WTC11 (cell line): ENCODE measurements around the gene AGAP1. TPM values are rescaled to one million over a fixed set of nuclear protein-coding genes. Genes with fewer than 3 reads are reported as not detected.

Experiments
- ATAC-seq: fragments of 200-7000 bp; cut with Tn5 transposase; 2 replicates; pipeline ENCODE4 v1.10.0; 2021; ENCODE audit warnings: mild to moderate bottlenecking, moderate library complexity
- CTCF ChIA-PET: fragments of 300-600 bp; sonication (Branson Sonifier 250); formaldehyde crosslinking; loops from one replicate; lab custom pipeline; 2021; ENCODE audit warnings: antibody characterized with exemption; lab: Charles Lee
- POLR2A ChIA-PET: fragments of 350-600 bp; sonication (Branson Sonifier 250); formaldehyde crosslinking; loops from one replicate; lab custom pipeline; 2021; ENCODE audit warnings: antibody characterized with exemption; lab: Charles Lee
- DNase-seq: peaks from one replicate; pipeline ENCODE4 v3.0.0; 2021; ENCODE audit warnings: low spot score
- H3K27ac Mint-ChIP-seq: 2 replicates; pipeline ENCODE4 v1.8.0; 2021; ENCODE audit warnings: mixed read lengths
- H3K27me3 Mint-ChIP-seq: 2 replicates; pipeline ENCODE4 v1.8.0; 2021; ENCODE audit warnings: low read depth, mild to moderate bottlenecking, moderate library complexity, mixed read lengths
- H3K36me3 Mint-ChIP-seq: 2 replicates; pipeline ENCODE4 v1.8.0; 2021; ENCODE audit warnings: mixed read lengths
- H3K4me1 Mint-ChIP-seq: 2 replicates; pipeline ENCODE4 v1.8.0; 2022; ENCODE audit warnings: mixed read lengths
- H3K4me3 Mint-ChIP-seq: 2 replicates; pipeline ENCODE4 v1.8.0; 2021; ENCODE audit warnings: mild to moderate bottlenecking, moderate library complexity, mixed read lengths
- H3K9me3 Mint-ChIP-seq: 2 replicates; pipeline ENCODE4 v1.8.0; 2021; ENCODE audit warnings: mixed read lengths
- AFF4 ChIP-seq: sonication (generic); formaldehyde crosslinking; IDR thresholded peaks from 2 replicates; pipeline ENCODE4 v1.8.1; 2023; ENCODE audit warnings: mild to moderate bottlenecking, missing genetic modification reagents, borderline replicate concordance
- ATF6 ChIP-seq: sonication (generic); formaldehyde crosslinking; IDR thresholded peaks from 2 replicates; pipeline ENCODE4 v1.8.1; 2023; ENCODE audit warnings: mild to moderate bottlenecking, missing genetic modification reagents
- FOXJ3 ChIP-seq: sonication (generic); formaldehyde crosslinking; IDR thresholded peaks from 2 replicates; pipeline ENCODE4 v1.9.0; 2021; ENCODE audit warnings: missing genetic modification reagents, mild to moderate bottlenecking, borderline replicate concordance
- FOXP4 ChIP-seq: sonication (generic); formaldehyde crosslinking; IDR thresholded peaks from 2 replicates; pipeline ENCODE4 v1.8.0; 2022; ENCODE audit warnings: mild to moderate bottlenecking, missing genetic modification reagents
- HMGA2 ChIP-seq: fragments of 250-450 bp; sonication (Bioruptor Pico); IDR thresholded peaks from 2 replicates; pipeline ENCODE4 v1.4.0; 2021; ENCODE audit warnings: mild to moderate bottlenecking, moderate library complexity
- MLX ChIP-seq: sonication (generic); formaldehyde crosslinking; IDR thresholded peaks from 2 replicates; pipeline ENCODE4 v1.8.1; 2023; ENCODE audit warnings: mild to moderate bottlenecking, missing genetic modification reagents, moderate library complexity
- MYBL2 ChIP-seq: sonication (generic); formaldehyde crosslinking; IDR thresholded peaks from 2 replicates; pipeline ENCODE4 v1.8.1; 2023; ENCODE audit warnings: mild to moderate bottlenecking, moderate library complexity, missing genetic modification reagents
- NFATC4 ChIP-seq: fragments of 250-450 bp; sonication (Bioruptor Pico); IDR thresholded peaks from 2 replicates; pipeline ENCODE4 v1.9.0; 2021; ENCODE audit warnings: mild to moderate bottlenecking
- NR2C2 ChIP-seq: sonication (generic); formaldehyde crosslinking; IDR thresholded peaks from 2 replicates; pipeline ENCODE4 v1.8.0; 2022; ENCODE audit warnings: mild to moderate bottlenecking, missing genetic modification reagents
- RELA ChIP-seq: sonication (generic); formaldehyde crosslinking; IDR thresholded peaks from 2 replicates; pipeline ENCODE4 v1.8.1; 2022; ENCODE audit warnings: missing genetic modification reagents, mild to moderate bottlenecking, borderline replicate concordance
- STAT6 ChIP-seq: sonication (generic); formaldehyde crosslinking; conservative IDR thresholded peaks from 2 replicates; pipeline ENCODE4 v1.8.1; 2023; ENCODE audit warnings: mild to moderate bottlenecking, low read depth, missing genetic modification reagents, moderate library complexity
- ZBTB43 ChIP-seq: sonication (generic); formaldehyde crosslinking; IDR thresholded peaks from 2 replicates; pipeline ENCODE4 v1.8.1; 2023; ENCODE audit warnings: mild to moderate bottlenecking, missing genetic modification reagents
- ZNF138 ChIP-seq: sonication (generic); formaldehyde crosslinking; conservative IDR thresholded peaks from 2 replicates; pipeline ENCODE4 v1.8.1; 2022; ENCODE audit warnings: mild to moderate bottlenecking, moderate library complexity, missing genetic modification reagents
- ZNF219 ChIP-seq: sonication (generic); formaldehyde crosslinking; IDR thresholded peaks from 2 replicates; pipeline ENCODE4 v1.8.0; 2023; ENCODE audit warnings: missing genetic modification reagents, mild to moderate bottlenecking, borderline replicate concordance
- ZNF416 ChIP-seq: fragments of 250-450 bp; sonication (Bioruptor Pico); IDR thresholded peaks from 2 replicates; pipeline ENCODE4 v1.9.0; 2021; ENCODE audit warnings: mild to moderate bottlenecking, inconsistent platforms
- ZNF512 ChIP-seq: sonication (generic); formaldehyde crosslinking; IDR thresholded peaks from 2 replicates; pipeline ENCODE4 v1.8.1; 2022; ENCODE audit warnings: missing genetic modification reagents, borderline replicate concordance
- total RNA-seq: library from RNA; stranded (reverse); gene quantifications from 3 replicates; pipeline ENCODE4 v1.2.3, GENCODE V29; 2021

Gene AGAP1
- total RNA-seq, 1 experiment from 2014 or later = 49.3 TPM

GRCh38 chr2:235963853-235964577 lies 470.2 kb downstream of the AGAP1 start:
- H3K4me1 Mint-ChIP-seq = peaks cover 12% of the 10 kb centered on the region
- H3K27ac Mint-ChIP-seq = no peak overlapping the region
- no peak overlapping the region for H3K4me3 Mint-ChIP-seq
- TF ChIP-seq NR2C2 (CRISPR knock-in tag) (no peak), ZNF416 (CRISPR knock-in tag) (no peak), FOXJ3 (CRISPR knock-in tag) (no peak), ZNF138 (CRISPR knock-in tag) (no peak), ATF6 (CRISPR knock-in tag) (no peak), RELA (no peak), HMGA2 (CRISPR knock-in tag) (no peak), MLX (CRISPR knock-in tag) (no peak), ZBTB43 (CRISPR knock-in tag) (no peak), MYBL2 (CRISPR knock-in tag) (no peak), STAT6 (CRISPR knock-in tag) (no peak), FOXP4 (CRISPR knock-in tag) (no peak), ZNF219 (no peak), AFF4 (no peak), ZNF512 (CRISPR knock-in tag) (no peak), NFATC4 (CRISPR knock-in tag) (no peak)
- no peaks in the 10 kb centered on the region for H3K9me3 Mint-ChIP-seq
- no peak for DNase-seq
- H3K36me3 Mint-ChIP-seq = peaks cover 1% of the 10 kb centered on the region; the same call in 1 of the 2 replicates
- H3K27me3 Mint-ChIP-seq = no peaks in the 10 kb centered on the region
- ATAC-seq = no peak
- ChIA-PET CTCF (interaction anchor here (2.6 to 3.7 kb wide), 2 partner anchors 185 to 217 kb away, joined by 8 to 13 read pairs; no protein-coding TSS in a partner anchor), POLR2A (no interaction called here)
